Smooth muscle cell (in vitro differentiated cells): Measurements from ENCODE around the gene C11orf52. TPM values are rescaled to one million over a fixed set of nuclear protein-coding genes. Genes with fewer than 3 reads are reported as not detected.
A peak's percentile ranks its signal among the peaks of the same experiment; 100 is the strongest.

Experiments
- DNase-seq: peaks from one replicate; lab custom pipeline; 2025; ENCODE audit not compliant: unreplicated experiment; lab: John Stamatoyannopoulos, UW
- H2AFZ ChIP-seq: fragments of 200-600 bp; sonication (generic); 2 replicates; pipeline ENCODE4 v1.6.0; 2016; ENCODE audit warnings: antibody characterized with exemption, low read depth, mild to moderate bottlenecking
- H3F3A ChIP-seq: fragments of 200-600 bp; sonication (generic); 2 replicates; pipeline ENCODE4 v1.6.0; 2017; ENCODE audit warnings: antibody characterized with exemption, low read depth
- H3K27ac ChIP-seq: fragments of 200-600 bp; sonication (generic); 2 replicates; pipeline ENCODE4 v1.5.1; 2016; ENCODE audit warnings: low read depth, mild to moderate bottlenecking
- H3K27me3 ChIP-seq: fragments of 200-600 bp; sonication (generic); 2 replicates; pipeline ENCODE4 v1.6.1; 2016; ENCODE audit warnings: low read depth, mild to moderate bottlenecking
- H3K36me3 ChIP-seq: fragments of 200-600 bp; sonication (generic); 2 replicates; pipeline ENCODE4 v1.5.1; 2016; ENCODE audit warnings: low read depth
- H3K4me1 ChIP-seq: fragments of 200-600 bp; sonication (generic); 2 replicates; pipeline ENCODE4 v1.5.1; 2016; ENCODE audit warnings: low read depth
- H3K4me2 ChIP-seq: fragments of 200-600 bp; sonication (generic); 2 replicates; pipeline ENCODE4 v1.6.0; 2016; ENCODE audit warnings: mild to moderate bottlenecking
- H3K4me3 ChIP-seq: fragments of 200-600 bp; sonication (generic); 2 replicates; pipeline ENCODE4 v1.5.1; 2016; ENCODE audit warnings: mild to moderate bottlenecking
- H3K79me2 ChIP-seq: fragments of 200-600 bp; sonication (generic); 2 replicates; pipeline ENCODE4 v1.6.0; 2016; ENCODE audit warnings: low read depth, mild to moderate bottlenecking
- H3K9ac ChIP-seq: fragments of 200-600 bp; sonication (generic); 2 replicates; pipeline ENCODE4 v1.6.0; 2016; ENCODE audit warnings: low read depth
- H3K9me3 ChIP-seq: fragments of 200-600 bp; sonication (generic); replicated peaks from 2 replicates; pipeline ENCODE4 v1.5.1; 2016; ENCODE audit warnings: low read depth
- H4K20me1 ChIP-seq: fragments of 200-600 bp; sonication (generic); 2 replicates; pipeline ENCODE4 v1.6.0; 2016; ENCODE audit warnings: low read depth
- CTCF ChIP-seq: fragments of 200-600 bp; sonication (generic); IDR thresholded peaks from 2 replicates; pipeline ENCODE4 v1.5.1; 2017; ENCODE audit warnings: borderline replicate concordance, mild to moderate bottlenecking, antibody characterized with exemption; ENCODE audit not compliant: insufficient read depth, poor library complexity, severe bottlenecking
- WGBS: methylation state at CpG from one replicate; pipeline ENCODE4 v1.1.7; 2016; ENCODE audit warnings: low lambda C conversion rate; 5-methylcytosine and 5-hydroxymethylcytosine counted together
- polyA plus RNA-seq: library from polyadenylated mRNA; unstranded; fragments of >200 nt; fragmentation: Nextera tagmentation; extraction: Ambion mirVana; gene quantifications from 2 replicates; pipeline ENCODE4 v1.2.1, GENCODE V29; 2016
- total RNA-seq: library from RNA; depleted of rRNA; stranded (reverse); fragments of >200 nt; gene quantifications from 2 replicates; pipeline ENCODE4 v1.2.3, GENCODE V29; 2014

C11orf52 gene
- total and polyA plus RNA-seq, 2 experiments from 2014 or later, result 0.64 to 3.0 TPM

DNA sequence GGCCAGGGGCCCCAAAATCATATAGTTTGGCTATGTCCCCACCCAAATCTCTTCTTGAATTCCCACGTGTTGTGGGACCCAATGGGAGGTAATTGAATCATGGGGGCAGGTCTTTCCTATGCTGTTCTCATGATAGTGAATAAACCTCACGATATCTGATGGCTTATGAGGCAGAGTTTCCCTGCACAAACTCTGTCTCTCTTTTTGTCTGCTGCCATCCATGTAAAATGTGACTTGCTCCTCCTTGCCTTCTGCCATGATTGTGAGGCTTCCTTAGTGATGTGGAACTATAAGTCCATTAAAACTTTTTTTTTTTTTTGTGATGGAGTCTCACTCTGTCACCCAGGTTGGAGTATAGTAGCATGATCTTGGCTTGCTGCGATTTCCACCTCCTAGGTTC, 32.9 kb downstream of the C11orf52 start:
- no peak for TF ChIP-seq CTCF
- Histone ChIP-seq H3K4me1 (no peaks in the 10 kb centered on the region), H3K27me3 (no peaks in the 10 kb centered on the region), H4K20me1 (no peaks in the 10 kb centered on the region), H3K36me3 (no peaks in the 10 kb centered on the region), H3F3A (no peaks in the 10 kb centered on the region), H3K9me3 (no peaks in the 10 kb centered on the region), H2AFZ (no peak overlapping the region), H3K9ac (no peak overlapping the region), H3K27ac (no peak overlapping the region), H3K4me3 (no peak overlapping the region), H3K79me2 (peaks cover 16% of the 10 kb centered on the region), H3K4me2 (no peak overlapping the region)
- no peak for DNase-seq
- 93% methylated on average over 3 of the region's 3 CpGs for WGBS

DNA sequence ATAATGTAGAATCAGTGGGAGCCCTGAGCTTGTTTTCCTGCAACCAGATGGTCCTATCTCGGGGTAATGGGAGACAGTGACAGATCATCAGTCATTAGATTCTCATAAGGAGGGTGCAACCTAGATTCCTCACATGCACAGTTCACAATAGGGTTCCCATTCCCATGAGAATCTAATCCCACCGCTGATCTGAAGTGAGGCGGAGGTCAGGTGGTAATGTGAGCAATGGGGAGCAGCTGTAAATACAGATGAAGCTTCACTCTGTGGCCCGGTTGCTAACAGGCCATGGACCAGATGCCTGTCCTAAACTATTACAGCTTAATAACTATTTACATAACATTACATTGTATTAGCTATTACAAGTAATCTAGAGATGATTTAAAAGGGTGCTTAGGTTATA, 35.4 kb downstream of the C11orf52 start:
- no peaks in the 10 kb centered on the region for H3K9me3 ChIP-seq
- H3K27me3 ChIP-seq, result no peaks in the 10 kb centered on the region
- peaks cover 12% of the 10 kb centered on the region for H4K20me1 ChIP-seq
- no peaks in the 10 kb centered on the region for H3K36me3 ChIP-seq
- 95% methylated on average over 4 of the region's 4 CpGs for WGBS
- H3K27ac ChIP-seq, result no peak overlapping the region
- DNase-seq, result no peak
- H3K4me2 ChIP-seq, result no peak overlapping the region
- H2AFZ ChIP-seq, result no peak overlapping the region
- TF ChIP-seq CTCF, result no peak
- H3F3A ChIP-seq, result no peaks in the 10 kb centered on the region
- H3K4me1 ChIP-seq, result no peaks in the 10 kb centered on the region
- H3K79me2 ChIP-seq, result peaks cover 7% of the 10 kb centered on the region
- H3K4me3 ChIP-seq, result no peak overlapping the region
- no peak overlapping the region for H3K9ac ChIP-seq

- DNase-seq, result no peak
- Histone ChIP-seq H4K20me1 (peaks cover 12% of the 10 kb centered on the region), H3K4me2 (no peak overlapping the region), H3K4me1 (no peaks in the 10 kb centered on the region), H3K27ac (no peak overlapping the region), H3K27me3 (no peaks in the 10 kb centered on the region), H3K9ac (no peak overlapping the region), H3K36me3 (no peaks in the 10 kb centered on the region), H3F3A (no peaks in the 10 kb centered on the region), H3K4me3 (no peak overlapping the region), H3K79me2 (peaks cover 7% of the 10 kb centered on the region), H3K9me3 (no peaks in the 10 kb centered on the region), H2AFZ (no peak overlapping the region)
- WGBS, result 100% methylated on average over 12 of the region's 12 CpGs
- no peak for TF ChIP-seq CTCF
Measured at GRCh38 chr11:111957663-111958444, 39.1 kb downstream of the C11orf52 start.

DNA sequence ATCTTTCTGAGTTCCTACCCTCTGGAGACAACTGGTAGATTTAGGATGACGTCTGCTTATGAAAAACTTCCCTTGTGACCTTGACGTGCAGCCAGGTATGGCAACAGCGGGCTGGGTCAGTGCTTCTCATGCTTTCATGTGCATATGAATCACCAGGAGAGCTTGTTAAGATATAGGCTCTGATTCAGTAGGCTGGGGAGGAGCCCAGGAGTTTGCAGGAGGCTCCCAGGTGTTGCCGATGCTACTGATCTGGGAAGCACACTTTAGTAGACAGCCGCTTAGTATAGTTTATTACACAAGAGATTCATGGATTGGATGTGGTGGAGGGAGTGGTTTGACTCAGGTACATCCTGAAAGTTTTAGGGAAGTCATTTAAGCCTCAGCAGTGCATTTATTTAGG, 42.2 kb downstream of the C11orf52 start:
- H3K9ac ChIP-seq, result peak overlapping the region; percentile 66
- H3K27ac ChIP-seq, result peak overlapping the region; percentile 85
- H3F3A ChIP-seq, result no peaks in the 10 kb centered on the region
- no peak overlapping the region for H3K4me2 ChIP-seq
- no peak overlapping the region for H3K4me3 ChIP-seq
- peaks cover 12% of the 10 kb centered on the region for H4K20me1 ChIP-seq
- 43% methylated on average over 5 of the region's 5 CpGs for WGBS
- DNase-seq, result no peak
- no peak overlapping the region for H2AFZ ChIP-seq
- H3K27me3 ChIP-seq, result no peaks in the 10 kb centered on the region
- no peaks in the 10 kb centered on the region for H3K36me3 ChIP-seq
- H3K4me1 ChIP-seq, result peaks cover 7% of the 10 kb centered on the region
- TF ChIP-seq CTCF, result no peak
- H3K79me2 ChIP-seq, result no peaks in the 10 kb centered on the region
- H3K9me3 ChIP-seq, result no peaks in the 10 kb centered on the region
